Adrenal gland (tissue), 12 donors: Measurements from ENCODE around the gene IST1. TPM values are rescaled to one million over a fixed set of nuclear protein-coding genes. Genes with fewer than 3 reads are reported as not detected.

Experiments
- DNase-seq, 7 donors: peaks; one replicate each; pipeline ENCODE4 v3.0.0-alpha.2; 2019 to 2020
- H3K27ac ChIP-seq, 5 donors: fragments of 200-600 bp; sonication (generic) in 4 of 5; 1 replicate in 3 of 5; 2 replicates in 2 of 5; pipeline versions ENCODE4 v1.5.1 to v1.8.0; 2016 to 2020; ENCODE audit warnings: mild to moderate bottlenecking in 1 of 5
- H3K27me3 ChIP-seq: fragments of 200-600 bp; 2 replicates; pipeline ENCODE4 v1.8.0; 2021
- H3K36me3 ChIP-seq, 2 donors: fragments of 200-600 bp; replicated peaks in 1 of 2; 1 replicate in 1 of 2; 2 replicates in 1 of 2; pipeline versions ENCODE4 v1.5.1 to v1.8.0; 2018 to 2022
- H3K4me1 ChIP-seq, 2 donors: fragments of 200-600 bp; replicated peaks in 1 of 2; 1 replicate in 1 of 2; 2 replicates in 1 of 2; pipeline versions ENCODE4 v1.5.1 to v1.8.0; 2018 to 2021
- H3K4me3 ChIP-seq, 4 donors: fragments of 200-600 bp; sonication (generic) in 3 of 4; one replicate each; pipeline ENCODE4 v1.5.1; 2016 to 2018
- H3K9me3 ChIP-seq, 3 donors: fragments of 200-600 bp; sonication (generic) in 1 of 3; replicated peaks in 1 of 3; 1 replicate in 2 of 3; 2 replicates in 1 of 3; pipeline versions ENCODE4 v1.5.1 to v1.8.0; 2016 to 2021
- POLR2A ChIP-seq, 2 donors: fragments of 450-650 bp; IDR thresholded peaks; one replicate each; pipeline ENCODE4 v1.6.1; 2017; ENCODE audit warnings: antibody characterized with exemption in 2 of 2, mild to moderate bottlenecking in 2 of 2, moderate library complexity in 1 of 2
- WGBS, 4 donors: extraction: QIAGEN DNeasy Blood & Tissue Kit in 2 of 4; methylation state at CpG; one replicate each; pipeline versions ENCODE4 v1.1.5 to v1.1.7; 2013 to 2017; 5-methylcytosine and 5-hydroxymethylcytosine counted together
- intact Hi-C, 2 donors: fragments of 100-400 bp; cut with DNase I; formaldehyde crosslinking; loops; one replicate each; pipeline versions ENCODE4 v1.14.1 to v1.15.0; 2022 to 2023
- polyA plus RNA-seq, 3 donors: library from polyadenylated mRNA; stranded (reverse); fragments of 200-250 nt in 2 of 3; fragments of 350-450 nt in 1 of 3; fragmentation: Illumina TruSeq in 1 of 3; extraction: RNeasy Lipid Tissue Mini Kit (QIAGEN cat#74804) in 1 of 3; gene quantifications; one replicate each; pipeline ENCODE4 v1.2.3, GENCODE V29; 2013 to 2014
- total RNA-seq, 9 donors: library from RNA; depleted of rRNA in 4 of 9; stranded (reverse); fragments of >200 nt in 4 of 9; fragments of 120-200 nt in 1 of 9; fragmentation: NEBNext Ultra II Directional in 1 of 9; extraction: Animal tissue kit (Norgen Biotek cat#: 25700) in 1 of 9; gene quantifications; one replicate each; pipeline versions ENCODE4 v1.1.0 to v1.2.4, GENCODE V29; 2013 to 2023
- TF ChIP-seq, protein P1 (sequence below), 6 experiments: fragments of 450-650 bp in 4 of 6; fragments of 200-600 bp in 2 of 6; sonication (generic) in 1 of 6; IDR thresholded peaks; 1 replicate in 5 of 6; 2 replicates in 1 of 6; pipeline versions ENCODE4 v1.5.1 to v1.8.0; 2016 to 2021; ENCODE audit warnings: antibody characterized with exemption in 6 of 6, mild to moderate bottlenecking in 2 of 6, moderate library complexity in 1 of 6
- donor health status: healthy with polysubstance abuse.
- donor health status: Bipolar disorder and iron deficiency.
- donor health status: DM: yes; HTN: yes; CAD: no.
- donor health status: DM: no; HTN: no; CAD: no.
- donor health status: DM: no; HTN: no; CAD: no.
- donor health status: DM: yes; HTN: yes; CAD: no.

IST1 gene
- total and polyA plus RNA-seq, 12 donors: 125 to 213 (median 191) TPM

DNA sequence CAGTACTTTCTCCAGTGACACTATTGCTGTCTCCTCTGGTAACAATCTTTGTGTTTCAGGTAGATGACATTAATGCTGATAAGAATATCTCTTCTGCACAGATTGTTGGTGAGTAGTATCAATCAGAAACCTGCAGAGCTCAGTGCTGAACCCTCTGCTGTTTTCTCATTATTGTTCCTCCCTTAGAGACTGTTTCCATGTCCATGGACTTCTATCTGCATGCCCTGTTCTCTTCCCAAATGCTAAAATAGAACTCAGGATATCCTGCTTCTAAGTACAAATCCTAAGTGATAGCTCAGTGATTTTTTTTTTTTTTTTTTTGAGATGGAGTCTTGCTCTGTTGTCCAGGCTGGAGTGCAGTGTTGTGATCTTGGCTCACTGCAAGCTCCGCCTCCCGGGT is 29.4 kb downstream of the IST1 start:
- Histone ChIP-seq H3K4me1 (peaks cover 32 to 36% of the 10 kb centered on the region in 2 donors), H3K27ac (peak overlapping the region in 1 of 5 donors; percentile 28), H3K4me3 (no peak overlapping the region), H3K9me3 (no peaks in the 10 kb centered on the region), H3K27me3 (no peaks in the 10 kb centered on the region), H3K36me3 (peaks cover 0 to 86% of the 10 kb centered on the region in 2 donors)
- DNase-seq: no peak
- intact Hi-C loops: no loop called here
- 89 to 94% (median 93%) methylated on average over 2 of the region's 2 CpGs for WGBS, 4 donors
- TF ChIP-seq, protein P1, sequence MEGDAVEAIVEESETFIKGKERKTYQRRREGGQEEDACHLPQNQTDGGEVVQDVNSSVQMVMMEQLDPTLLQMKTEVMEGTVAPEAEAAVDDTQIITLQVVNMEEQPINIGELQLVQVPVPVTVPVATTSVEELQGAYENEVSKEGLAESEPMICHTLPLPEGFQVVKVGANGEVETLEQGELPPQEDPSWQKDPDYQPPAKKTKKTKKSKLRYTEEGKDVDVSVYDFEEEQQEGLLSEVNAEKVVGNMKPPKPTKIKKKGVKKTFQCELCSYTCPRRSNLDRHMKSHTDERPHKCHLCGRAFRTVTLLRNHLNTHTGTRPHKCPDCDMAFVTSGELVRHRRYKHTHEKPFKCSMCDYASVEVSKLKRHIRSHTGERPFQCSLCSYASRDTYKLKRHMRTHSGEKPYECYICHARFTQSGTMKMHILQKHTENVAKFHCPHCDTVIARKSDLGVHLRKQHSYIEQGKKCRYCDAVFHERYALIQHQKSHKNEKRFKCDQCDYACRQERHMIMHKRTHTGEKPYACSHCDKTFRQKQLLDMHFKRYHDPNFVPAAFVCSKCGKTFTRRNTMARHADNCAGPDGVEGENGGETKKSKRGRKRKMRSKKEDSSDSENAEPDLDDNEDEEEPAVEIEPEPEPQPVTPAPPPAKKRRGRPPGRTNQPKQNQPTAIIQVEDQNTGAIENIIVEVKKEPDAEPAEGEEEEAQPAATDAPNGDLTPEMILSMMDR (IDR thresholded peaks at IDR 0.05): no peak
- no peak for TF ChIP-seq POLR2A (IDR thresholded peaks at IDR 0.05)

GRCh38 chr16:71927383-71927782 is 32.1 kb downstream of the IST1 start:
- Histone ChIP-seq H3K36me3 (peaks cover 0 to 67% of the 10 kb centered on the region in 2 donors), H3K27ac (peak overlapping the region; percentile 44 to 89 (median 71)), H3K9me3 (no peaks in the 10 kb centered on the region), H3K4me1 (peaks cover 41 to 45% of the 10 kb centered on the region in 2 donors), H3K27me3 (no peaks in the 10 kb centered on the region), H3K4me3 (no peak overlapping the region)
- WGBS, 4 donors: 8 to 23% (median 14%) methylated on average over 3 of the region's 3 CpGs
- peak; percentile 78 to 96 (median 94) for DNase-seq
- TF ChIP-seq, protein P1 (IDR thresholded peaks at IDR 0.05): no peak
- peak in 1 of 2 donors; percentile 50 for TF ChIP-seq POLR2A (IDR thresholded peaks at IDR 0.05)
- intact Hi-C loops: no loop called here

DNA sequence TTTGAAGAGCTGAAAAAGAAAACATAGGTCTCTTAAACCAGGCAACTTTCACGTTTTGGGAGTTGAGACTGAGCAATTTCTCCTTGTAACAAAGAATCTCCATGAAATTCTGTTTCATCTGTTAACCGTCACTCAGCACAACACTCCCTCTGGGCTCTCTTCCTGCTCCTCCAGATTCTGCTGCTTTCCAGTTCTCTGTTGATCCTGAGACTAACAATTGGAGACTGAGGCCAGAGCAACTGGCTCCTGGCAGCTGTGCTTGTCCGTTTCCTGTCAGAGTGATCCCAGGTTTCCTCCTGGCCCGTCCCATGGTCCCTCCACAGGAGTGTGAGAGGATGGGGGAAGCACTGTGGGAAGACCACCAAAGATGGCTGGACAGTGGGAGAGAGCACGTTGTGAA is 32.5 kb downstream of the IST1 start:
- Histone ChIP-seq H3K4me1 (peaks cover 41 to 45% of the 10 kb centered on the region in 2 donors), H3K27ac (peak overlapping the region; percentile 44 to 89 (median 71)), H3K9me3 (no peaks in the 10 kb centered on the region), H3K27me3 (no peaks in the 10 kb centered on the region), H3K36me3 (peaks cover 0 to 63% of the 10 kb centered on the region in 2 donors), H3K4me3 (no peak overlapping the region)
- DNase-seq: peak in 1 of 7 donors; percentile 11
- intact Hi-C loops: no loop called here
- WGBS, 4 donors: 35 to 57% (median 47%) methylated on average over 5 of the region's 5 CpGs
- TF ChIP-seq, protein P1 (IDR thresholded peaks at IDR 0.05): no peak
- no peak for TF ChIP-seq POLR2A (IDR thresholded peaks at IDR 0.05)

DNA sequence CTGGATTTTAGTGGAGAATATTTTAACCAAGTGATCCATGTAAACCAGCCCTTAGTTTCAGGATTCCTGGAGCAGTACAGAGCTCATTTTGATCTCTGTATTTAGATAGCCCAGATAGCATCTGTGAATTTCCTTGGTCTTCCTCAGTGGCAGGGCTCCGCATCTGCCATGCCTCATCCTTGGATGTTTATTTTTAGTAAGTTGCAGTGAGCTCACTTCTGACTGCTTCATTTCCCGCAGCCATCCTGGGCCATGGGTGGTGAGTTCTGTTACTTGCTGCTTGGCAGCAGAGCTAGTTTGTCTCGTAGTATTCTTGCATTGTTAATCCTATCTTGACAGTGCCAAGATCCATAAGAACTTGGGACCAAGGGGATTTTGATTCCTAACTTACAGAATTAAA is 33.7 kb downstream of the IST1 start:
- peaks cover 0 to 54% of the 10 kb centered on the region in 2 donors for H3K36me3 ChIP-seq
- H3K4me1 ChIP-seq: peaks cover 41 to 45% of the 10 kb centered on the region in 2 donors
- H3K27ac ChIP-seq: peak overlapping the region in 4 of 5 donors; percentile 65 to 89 (median 72)
- intact Hi-C loops: no loop called here
- DNase-seq: peak in 6 of 7 donors; percentile 55 to 78 (median 68)
- no peak overlapping the region for H3K4me3 ChIP-seq
- no peaks in the 10 kb centered on the region for H3K27me3 ChIP-seq
- WGBS, 4 donors: 21 to 32% (median 25%) methylated on average over 3 of the region's 3 CpGs
- peak in 1 of 2 donors; percentile 44 for TF ChIP-seq POLR2A (IDR thresholded peaks at IDR 0.05)
- TF ChIP-seq, protein P1 (IDR thresholded peaks at IDR 0.05): no peak
- no peaks in the 10 kb centered on the region for H3K9me3 ChIP-seq
